Left lung (tissue), 10 donors: ENCODE data around the gene PDS5A. TPM values are rescaled to one million over a fixed set of nuclear protein-coding genes. Genes with fewer than 3 reads are reported as not detected.

ENCODE experiments used
- ATAC-seq: fragments of 200-7000 bp; cut with Tn5 transposase; one replicate; pipeline ENCODE4 v1.9.1; 2020; ENCODE audit warnings: moderate library complexity
- DNase-seq, 4 donors: peaks; one replicate each; pipeline ENCODE4 v3.0.0-alpha.2; 2013 to 2020
- H3K27ac ChIP-seq, 2 donors: fragments of 200-600 bp; sonication (generic) in 1 of 2; one replicate each; pipeline versions ENCODE4 v1.5.0 to v1.8.0; 2020 to 2021
- H3K27me3 ChIP-seq, 2 donors: fragments of 200-600 bp; sonication (generic) in 1 of 2; one replicate each; pipeline versions ENCODE4 v1.5.0 to v1.8.0; 2020 to 2021
- H3K36me3 ChIP-seq, 2 donors: fragments of 200-600 bp; sonication (generic) in 1 of 2; one replicate each; pipeline versions ENCODE4 v1.5.0 to v1.8.0; 2020 to 2021
- H3K4me1 ChIP-seq, 2 donors: fragments of 200-600 bp; one replicate each; pipeline ENCODE4 v1.8.0; 2021
- H3K4me3 ChIP-seq, 2 donors: fragments of 200-600 bp; sonication (generic) in 1 of 2; one replicate each; pipeline versions ENCODE4 v1.5.0 to v1.8.0; 2020 to 2021; ENCODE audit warnings: mild to moderate bottlenecking in 1 of 2
- H3K9me3 ChIP-seq, 2 donors: fragments of 200-600 bp; sonication (generic) in 1 of 2; one replicate each; pipeline versions ENCODE4 v1.5.0 to v1.8.0; 2020 to 2021
- CTCF ChIP-seq, 2 donors: fragments of 200-600 bp; sonication (generic) in 1 of 2; IDR thresholded peaks; one replicate each; pipeline versions ENCODE4 v1.5.0 to v1.8.0; 2021; ENCODE audit warnings: antibody characterized with exemption in 2 of 2
- intact Hi-C, 2 donors: fragments of 100-400 bp; cut with DNase I; formaldehyde crosslinking; loops; one replicate each; pipeline versions ENCODE4 v1.11.2 to v1.14.2; 2022
- polyA plus RNA-seq, 6 donors: library from polyadenylated mRNA; unstranded; fragments of 120-200 nt; gene quantifications; one replicate each; pipeline ENCODE4 v1.2.1, GENCODE V29; 2013; ENCODE audit not compliant: insufficient read length in 6 of 6
- total RNA-seq, 2 donors: library from RNA; stranded (reverse); fragmentation: NEBNext Ultra II Directional; extraction: Animal tissue kit (Norgen Biotek cat#: 25700); gene quantifications; one replicate each; pipeline ENCODE4 v1.2.1, GENCODE V29; 2021
- donor health status: DM: no; HTN: yes; CAD: no.
- donor health status: DM: no; HTN: no; CAD: no.

Gene PDS5A
- total and polyA plus RNA-seq, 8 donors = 66.4 to 82.1 (median 72.3) TPM

GRCh38 chr4:39941682-39942217, 36.0 kb downstream of the PDS5A start:
- Histone ChIP-seq H3K4me1 (peaks cover under 1 to 28% of the 10 kb centered on the region in 2 donors), H3K36me3 (no peaks in the 10 kb centered on the region), H3K27me3 (no peaks in the 10 kb centered on the region), H3K4me3 (peak overlapping the region in 1 of 2 donors; percentile 5), H3K9me3 (no peaks in the 10 kb centered on the region), H3K27ac (no peak overlapping the region)
- intact Hi-C loops = no loop called here
- ATAC-seq (no peak), DNase-seq (no peak)
- no peak for TF ChIP-seq CTCF (IDR thresholded peaks at IDR 0.05)

GRCh38 chr4:39937683-39938268, 39.9 kb downstream of the PDS5A start:
- intact Hi-C loops = no loop called here
- H3K27me3 ChIP-seq = no peaks in the 10 kb centered on the region
- no peak for TF ChIP-seq CTCF (IDR thresholded peaks at IDR 0.05)
- H3K36me3 ChIP-seq = no peaks in the 10 kb centered on the region
- DNase-seq (no peak), ATAC-seq (no peak)
- H3K4me3 ChIP-seq = no peak overlapping the region
- H3K4me1 ChIP-seq = peaks cover 12 to 28% of the 10 kb centered on the region in 2 donors
- H3K27ac ChIP-seq = no peak overlapping the region
- no peaks in the 10 kb centered on the region for H3K9me3 ChIP-seq

GRCh38 chr4:39936565-39937418, 40.9 kb downstream of the PDS5A start:
- Histone ChIP-seq H3K36me3 (no peaks in the 10 kb centered on the region), H3K27ac (no peak overlapping the region), H3K27me3 (no peaks in the 10 kb centered on the region), H3K4me1 (peaks cover 15 to 20% of the 10 kb centered on the region in 2 donors), H3K9me3 (no peaks in the 10 kb centered on the region), H3K4me3 (no peak overlapping the region)
- no peak for DNase-seq
- TF ChIP-seq CTCF (IDR thresholded peaks at IDR 0.05) = no peak
- intact Hi-C loops = no loop called here
- no peak for ATAC-seq

GRCh38 chr4:39933671-39934590, 43.8 kb downstream of the PDS5A start:
- no peak overlapping the region for H3K27ac ChIP-seq
- H3K9me3 ChIP-seq = no peaks in the 10 kb centered on the region

More at GRCh38 chr4:39933671-39934590, 43.8 kb downstream of the PDS5A start:
- Histone ChIP-seq H3K4me1 (peaks cover 15 to 21% of the 10 kb centered on the region in 2 donors), H3K27me3 (no peaks in the 10 kb centered on the region), H3K4me3 (no peak overlapping the region), H3K36me3 (no peaks in the 10 kb centered on the region)
- intact Hi-C loops = no loop called here
- ATAC-seq (peak; percentile 15), DNase-seq (no peak)
- TF ChIP-seq CTCF (IDR thresholded peaks at IDR 0.05) = no peak
